ENCODE data around the gene TLE4.

TLE4 gene

DNA sequence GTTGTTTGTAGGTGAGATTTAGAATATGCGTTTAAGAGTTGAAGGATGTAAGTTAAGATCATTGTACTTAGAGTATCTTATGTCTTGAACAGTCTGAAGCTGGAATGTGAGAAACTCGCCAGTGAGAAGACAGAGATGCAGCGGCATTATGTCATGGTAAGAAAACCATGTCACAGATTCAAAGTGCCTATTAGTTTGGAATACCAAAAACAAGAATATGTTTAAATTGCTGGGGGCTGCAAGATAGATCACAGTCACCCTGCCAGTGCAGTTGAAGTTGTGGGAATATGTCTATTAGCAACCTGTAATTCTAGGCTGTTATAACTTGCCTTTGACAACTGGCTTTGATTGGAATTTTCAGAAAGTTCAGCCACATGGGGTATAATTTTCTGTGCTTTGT is 3.0 kb downstream of the TLE4 start:
- Histone ChIP-seq H3K4me1 (ENCODE audit: control insufficient read depth, insufficient read depth, low read length) (peaks cover 11% of the 10 kb centered on the region), H3K36me3 (ENCODE audit: control insufficient read depth, insufficient read depth, low read length) (no peaks in the 10 kb centered on the region), H3K9ac (ENCODE audit: low read length) (no peak overlapping the region), H3K27ac (ENCODE audit: low read depth, low read length) (no peak overlapping the region), H3K4me3 (ENCODE audit: low read length) (no peak overlapping the region), H3K27me3 (ENCODE audit: control insufficient read depth, insufficient read depth, low read length) (no peaks in the 10 kb centered on the region)

DNA sequence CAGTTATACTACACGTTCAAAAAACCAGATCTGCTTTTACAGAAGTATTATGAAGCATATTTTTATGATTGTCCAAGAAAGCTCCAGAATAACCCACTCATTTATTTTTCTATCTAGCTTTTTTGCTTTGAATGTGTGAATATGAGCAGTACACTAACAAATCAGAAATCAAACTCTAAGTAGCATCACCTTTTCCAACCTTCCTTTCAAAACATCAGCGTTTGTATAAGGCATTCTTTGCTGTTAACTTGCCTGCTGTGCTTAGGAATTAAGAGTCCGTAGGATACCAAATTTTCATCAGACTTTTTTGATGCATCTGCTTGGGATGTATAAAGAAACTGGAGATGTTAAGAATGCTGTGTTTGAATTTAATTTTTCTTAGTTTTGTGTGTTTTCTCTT is 3.8 kb downstream of the TLE4 start:
- Histone ChIP-seq H3K9ac (ENCODE audit: low read length) (no peak overlapping the region), H3K4me1 (ENCODE audit: control insufficient read depth, insufficient read depth, low read length) (peaks cover 11% of the 10 kb centered on the region), H3K27me3 (ENCODE audit: control insufficient read depth, insufficient read depth, low read length) (no peaks in the 10 kb centered on the region), H3K36me3 (ENCODE audit: control insufficient read depth, insufficient read depth, low read length) (no peaks in the 10 kb centered on the region), H3K27ac (ENCODE audit: low read depth, low read length) (no peak overlapping the region), H3K4me3 (ENCODE audit: low read length) (no peak overlapping the region)

GRCh38 chr9:79577969-79578723 is 6.4 kb downstream of the TLE4 start:
- Histone ChIP-seq H3K4me3 (ENCODE audit: low read length) (no peak overlapping the region), H3K27ac (ENCODE audit: low read depth, low read length) (no peak overlapping the region), H3K9ac (ENCODE audit: low read length) (no peak overlapping the region), H3K4me1 (ENCODE audit: control insufficient read depth, insufficient read depth, low read length) (peaks cover 17% of the 10 kb centered on the region), H3K27me3 (ENCODE audit: control insufficient read depth, insufficient read depth, low read length) (no peaks in the 10 kb centered on the region), H3K36me3 (ENCODE audit: control insufficient read depth, insufficient read depth, low read length) (no peaks in the 10 kb centered on the region)

DNA sequence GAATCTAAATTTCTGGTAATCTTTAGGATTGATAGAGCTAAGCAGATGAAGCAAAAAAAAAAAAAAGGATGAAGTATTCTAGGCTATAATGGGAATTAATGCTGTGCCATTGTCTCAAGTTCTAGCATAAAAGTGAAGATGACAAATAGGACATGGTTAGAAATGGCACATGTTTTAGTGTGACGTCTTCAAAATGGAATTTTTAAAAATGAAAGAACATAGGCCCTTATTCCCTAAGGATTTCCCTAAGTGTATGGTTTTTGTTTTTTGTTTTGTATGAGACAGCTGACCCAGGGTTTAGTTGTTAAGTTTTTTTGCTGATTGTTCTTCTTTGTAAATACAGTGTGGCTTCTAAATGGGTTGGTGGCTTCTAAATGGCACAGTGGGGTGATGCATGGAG is 7.1 kb downstream of the TLE4 start:
- Histone ChIP-seq H3K36me3 (ENCODE audit: control insufficient read depth, insufficient read depth, low read length) (peaks cover 2% of the 10 kb centered on the region), H3K4me3 (ENCODE audit: low read length) (no peak overlapping the region), H3K27ac (ENCODE audit: low read depth, low read length) (no peak overlapping the region), H3K9ac (ENCODE audit: low read length) (no peak overlapping the region), H3K4me1 (ENCODE audit: control insufficient read depth, insufficient read depth, low read length) (peaks cover 16% of the 10 kb centered on the region), H3K27me3 (ENCODE audit: control insufficient read depth, insufficient read depth, low read length) (no peaks in the 10 kb centered on the region)

DNA sequence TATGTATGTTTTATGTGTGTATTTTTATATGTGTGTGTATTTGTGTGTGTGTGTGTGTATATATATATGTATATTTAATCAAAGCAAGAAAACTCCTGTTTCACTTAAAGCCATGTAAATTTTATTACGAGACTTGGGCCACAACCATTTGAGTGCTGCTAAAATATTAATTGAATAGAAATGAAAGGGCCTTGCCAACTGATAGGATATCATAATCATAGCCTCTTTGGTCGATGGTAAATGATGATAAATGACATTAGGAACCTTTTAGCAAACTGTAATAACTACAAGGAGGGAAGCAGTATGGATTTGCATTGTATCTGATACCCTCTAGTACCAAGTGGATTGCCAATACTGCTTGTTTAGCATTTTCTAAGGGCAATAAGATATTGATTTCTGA is 7.9 kb downstream of the TLE4 start:
- Histone ChIP-seq H3K27me3 (ENCODE audit: control insufficient read depth, insufficient read depth, low read length) (no peaks in the 10 kb centered on the region), H3K4me1 (ENCODE audit: control insufficient read depth, insufficient read depth, low read length) (peaks cover 16% of the 10 kb centered on the region), H3K4me3 (ENCODE audit: low read length) (no peak overlapping the region), H3K9ac (ENCODE audit: low read length) (no peak overlapping the region), H3K36me3 (ENCODE audit: control insufficient read depth, insufficient read depth, low read length) (peaks cover 4% of the 10 kb centered on the region), H3K27ac (ENCODE audit: low read depth, low read length) (no peak overlapping the region)

GRCh38 chr9:79580055-79580454 is 8.3 kb downstream of the TLE4 start:
- H3K9ac ChIP-seq (ENCODE audit: low read length): no peak overlapping the region
- peaks cover 4% of the 10 kb centered on the region for H3K36me3 ChIP-seq (ENCODE audit: control insufficient read depth, insufficient read depth, low read length)
- no peaks in the 10 kb centered on the region for H3K27me3 ChIP-seq (ENCODE audit: control insufficient read depth, insufficient read depth, low read length)
- no peak overlapping the region for H3K4me3 ChIP-seq (ENCODE audit: low read length)
- no peak overlapping the region for H3K27ac ChIP-seq (ENCODE audit: low read depth, low read length)
- peaks cover 16% of the 10 kb centered on the region for H3K4me1 ChIP-seq (ENCODE audit: control insufficient read depth, insufficient read depth, low read length)

DNA sequence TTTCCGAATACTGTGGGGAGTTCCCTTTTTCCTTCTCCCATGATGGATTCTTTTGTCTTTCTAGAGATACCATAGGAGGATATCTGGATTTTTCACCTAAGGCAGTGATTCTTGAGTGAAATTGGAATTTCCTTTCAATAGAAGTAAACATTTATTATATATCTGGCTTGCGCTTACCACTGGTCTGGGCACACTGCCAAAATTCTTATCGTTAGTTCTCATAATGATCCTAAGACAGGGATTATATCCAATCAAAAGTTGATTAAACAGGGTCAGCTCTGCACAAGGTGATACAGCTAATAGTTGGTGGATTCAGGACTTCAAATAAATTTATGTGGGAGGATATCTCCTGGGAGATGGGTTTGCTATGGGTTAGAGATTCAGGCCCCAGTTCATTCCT is 9.6 kb downstream of the TLE4 start:
- peaks cover 8% of the 10 kb centered on the region for H3K4me1 ChIP-seq (ENCODE audit: control insufficient read depth, insufficient read depth, low read length)
- H3K4me3 ChIP-seq (ENCODE audit: low read length): no peak overlapping the region
- H3K27ac ChIP-seq (ENCODE audit: low read depth, low read length): no peak overlapping the region
- H3K36me3 ChIP-seq (ENCODE audit: control insufficient read depth, insufficient read depth, low read length): peaks cover 4% of the 10 kb centered on the region
- H3K27me3 ChIP-seq (ENCODE audit: control insufficient read depth, insufficient read depth, low read length): no peaks in the 10 kb centered on the region
- H3K9ac ChIP-seq (ENCODE audit: low read length): no peak overlapping the region

DNA sequence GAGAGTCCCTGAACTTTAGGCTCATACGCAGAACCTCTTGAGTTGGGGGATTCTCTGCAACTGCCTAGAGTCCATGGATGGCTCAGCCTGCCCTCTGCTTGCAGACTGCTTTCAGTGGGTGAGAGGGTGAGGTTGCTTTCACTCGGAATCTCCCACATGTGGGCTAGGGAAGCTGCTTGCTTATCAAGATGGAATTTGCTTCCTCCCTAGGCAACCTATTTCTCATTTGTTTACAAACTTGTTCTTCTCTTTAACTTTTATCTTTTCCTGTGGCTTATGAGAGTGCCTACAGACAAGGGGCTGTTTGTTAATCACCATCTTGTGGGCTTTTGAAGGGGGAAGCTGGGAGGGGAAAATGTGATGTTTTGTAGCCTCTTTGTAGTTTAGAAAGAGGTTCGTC is 10.0 kb downstream of the TLE4 start:
- Histone ChIP-seq H3K27ac (ENCODE audit: low read depth, low read length) (no peak overlapping the region), H3K27me3 (ENCODE audit: control insufficient read depth, insufficient read depth, low read length) (no peaks in the 10 kb centered on the region), H3K36me3 (ENCODE audit: control insufficient read depth, insufficient read depth, low read length) (peaks cover 4% of the 10 kb centered on the region), H3K9ac (ENCODE audit: low read length) (no peak overlapping the region), H3K4me3 (ENCODE audit: low read length) (no peak overlapping the region), H3K4me1 (ENCODE audit: control insufficient read depth, insufficient read depth, low read length) (peaks cover 8% of the 10 kb centered on the region)

DNA sequence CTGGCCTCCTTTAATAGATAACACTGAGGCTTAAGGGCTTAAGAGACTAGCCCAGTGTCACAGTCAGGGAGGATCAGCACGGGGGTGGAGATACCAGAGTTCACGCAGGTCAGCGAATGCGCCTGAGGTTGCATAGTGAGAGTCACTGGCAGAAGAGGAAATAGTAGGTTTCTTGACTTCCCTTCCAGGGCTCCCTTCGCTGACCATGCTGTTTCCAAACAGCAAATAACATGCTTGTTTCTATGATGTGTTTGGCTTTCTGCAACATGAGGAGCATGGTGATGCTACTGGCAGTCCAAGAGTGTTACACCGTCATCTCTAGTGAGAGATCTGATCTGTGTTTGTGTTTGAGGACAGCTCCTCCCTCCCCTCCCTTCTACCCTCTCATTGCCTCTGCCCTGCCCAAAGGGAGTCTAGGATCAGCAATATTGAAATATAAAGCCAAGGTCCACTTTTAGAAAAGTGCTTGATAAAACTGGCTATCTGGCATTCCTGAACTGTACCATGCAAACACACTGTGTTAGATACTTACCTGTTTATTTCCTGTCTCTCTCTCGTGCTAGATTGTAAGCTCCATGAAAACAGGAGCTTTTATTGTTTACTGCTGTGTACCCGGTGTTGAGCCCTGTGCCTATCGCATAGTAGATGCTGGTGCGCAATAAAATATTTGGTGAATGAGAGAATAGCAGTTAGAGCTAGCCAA is 12.3 kb downstream of the TLE4 start:
- Histone ChIP-seq H3K36me3 (ENCODE audit: control insufficient read depth, insufficient read depth, low read length) (peaks cover 4% of the 10 kb centered on the region), H3K27ac (ENCODE audit: low read depth, low read length) (no peak overlapping the region), H3K4me3 (ENCODE audit: low read length) (no peak overlapping the region), H3K4me1 (ENCODE audit: control insufficient read depth, insufficient read depth, low read length) (peaks cover 8% of the 10 kb centered on the region), H3K27me3 (ENCODE audit: control insufficient read depth, insufficient read depth, low read length) (no peaks in the 10 kb centered on the region), H3K9ac (ENCODE audit: low read length) (no peak overlapping the region)

GRCh38 chr9:79584655-79584982 is 12.9 kb downstream of the TLE4 start:
- no peak overlapping the region for H3K27ac ChIP-seq (ENCODE audit: low read depth, low read length)
- H3K9ac ChIP-seq (ENCODE audit: low read length): no peak overlapping the region
- peaks cover 8% of the 10 kb centered on the region for H3K4me1 ChIP-seq (ENCODE audit: control insufficient read depth, insufficient read depth, low read length)
- H3K4me3 ChIP-seq (ENCODE audit: low read length): no peak overlapping the region
- H3K36me3 ChIP-seq (ENCODE audit: control insufficient read depth, insufficient read depth, low read length): peaks cover 4% of the 10 kb centered on the region
- no peaks in the 10 kb centered on the region for H3K27me3 ChIP-seq (ENCODE audit: control insufficient read depth, insufficient read depth, low read length)

DNA sequence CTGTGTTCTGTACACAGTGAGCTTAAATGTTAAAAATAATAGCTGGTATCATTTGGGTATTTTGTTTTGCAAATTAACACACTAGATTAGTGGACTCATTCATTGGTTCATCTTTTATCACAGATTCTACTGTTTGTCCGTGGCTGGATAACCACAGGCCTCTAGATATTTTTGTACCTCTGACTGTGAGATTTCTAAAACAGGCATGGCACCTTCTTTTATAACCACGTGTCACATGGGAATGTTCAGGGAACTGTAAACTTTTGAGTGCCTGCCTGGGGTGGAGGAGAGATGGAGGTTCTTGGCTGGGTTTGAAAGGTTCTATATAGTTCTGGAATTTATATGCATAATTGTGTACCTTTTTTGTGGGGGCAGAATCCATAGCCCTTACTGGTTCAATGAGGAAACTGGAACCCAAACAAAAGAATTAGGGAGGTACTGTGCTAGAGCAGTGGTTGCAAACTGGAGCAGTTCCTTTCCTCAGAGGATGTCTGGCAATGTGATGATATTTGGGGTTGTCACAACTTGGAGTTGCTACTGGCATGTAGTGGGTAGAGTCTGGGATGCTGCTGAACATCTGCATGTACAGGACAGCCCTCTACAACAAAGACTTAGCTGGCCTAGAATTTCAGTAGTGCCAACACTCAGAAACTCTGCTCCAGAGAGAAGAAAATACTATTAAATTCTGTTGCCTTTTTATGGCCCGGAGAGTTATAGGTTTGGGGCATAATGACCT is 16.9 kb downstream of the TLE4 start:
- Histone ChIP-seq H3K27ac (ENCODE audit: low read depth, low read length) (no peak overlapping the region), H3K36me3 (ENCODE audit: control insufficient read depth, insufficient read depth, low read length) (peaks cover 4% of the 10 kb centered on the region), H3K9ac (ENCODE audit: low read length) (no peak overlapping the region), H3K4me1 (ENCODE audit: control insufficient read depth, insufficient read depth, low read length) (peaks cover 2% of the 10 kb centered on the region), H3K4me3 (ENCODE audit: low read length) (no peak overlapping the region), H3K27me3 (ENCODE audit: control insufficient read depth, insufficient read depth, low read length) (no peaks in the 10 kb centered on the region)

GRCh38 chr9:79591458-79591857 is 19.7 kb downstream of the TLE4 start:
- H3K9ac ChIP-seq (ENCODE audit: low read length): no peak overlapping the region
- no peaks in the 10 kb centered on the region for H3K27me3 ChIP-seq (ENCODE audit: control insufficient read depth, insufficient read depth, low read length)
- H3K36me3 ChIP-seq (ENCODE audit: control insufficient read depth, insufficient read depth, low read length): no peaks in the 10 kb centered on the region
- H3K4me3 ChIP-seq (ENCODE audit: low read length): no peak overlapping the region
- H3K4me1 ChIP-seq (ENCODE audit: control insufficient read depth, insufficient read depth, low read length): no peaks in the 10 kb centered on the region
- no peak overlapping the region for H3K27ac ChIP-seq (ENCODE audit: low read depth, low read length)
